IPS-11a (cell line): ENCODE measurements around the gene NTSR1.

Source experiments
- H3K4me3 ChIP-seq: one replicate; pipeline ENCODE4 v1.5.1; 2013; ENCODE audit warnings: low read depth, low read length, control low read depth

The NTSR1 gene

DNA sequence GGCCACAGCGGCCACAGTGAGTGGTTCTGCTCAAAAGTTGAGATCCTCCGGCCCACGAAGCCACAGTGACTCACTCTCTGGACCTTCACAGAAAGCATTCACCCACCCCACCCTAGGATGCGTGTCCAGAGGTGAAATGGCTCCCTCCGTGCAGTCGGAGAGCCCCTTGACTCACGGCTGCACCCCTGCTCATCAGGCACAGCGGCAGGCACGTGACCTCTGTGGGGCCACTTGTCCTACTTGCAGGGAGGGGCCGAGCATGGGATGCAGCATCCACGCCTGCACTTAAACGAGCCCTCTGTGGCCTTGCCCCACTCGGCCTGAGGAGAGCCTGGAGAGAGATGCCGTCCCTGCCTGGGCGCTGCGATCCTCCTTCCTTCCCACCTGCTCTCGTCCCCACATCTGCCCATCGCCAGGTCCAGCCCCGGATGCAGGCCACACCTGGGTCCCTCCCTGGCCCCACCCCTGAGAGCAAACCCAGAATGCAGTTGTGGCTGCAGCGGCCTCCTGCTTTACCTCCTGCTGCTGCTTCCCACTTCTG, 28.7 kb downstream of the NTSR1 start:
- no peak overlapping the region for H3K4me3 ChIP-seq

DNA sequence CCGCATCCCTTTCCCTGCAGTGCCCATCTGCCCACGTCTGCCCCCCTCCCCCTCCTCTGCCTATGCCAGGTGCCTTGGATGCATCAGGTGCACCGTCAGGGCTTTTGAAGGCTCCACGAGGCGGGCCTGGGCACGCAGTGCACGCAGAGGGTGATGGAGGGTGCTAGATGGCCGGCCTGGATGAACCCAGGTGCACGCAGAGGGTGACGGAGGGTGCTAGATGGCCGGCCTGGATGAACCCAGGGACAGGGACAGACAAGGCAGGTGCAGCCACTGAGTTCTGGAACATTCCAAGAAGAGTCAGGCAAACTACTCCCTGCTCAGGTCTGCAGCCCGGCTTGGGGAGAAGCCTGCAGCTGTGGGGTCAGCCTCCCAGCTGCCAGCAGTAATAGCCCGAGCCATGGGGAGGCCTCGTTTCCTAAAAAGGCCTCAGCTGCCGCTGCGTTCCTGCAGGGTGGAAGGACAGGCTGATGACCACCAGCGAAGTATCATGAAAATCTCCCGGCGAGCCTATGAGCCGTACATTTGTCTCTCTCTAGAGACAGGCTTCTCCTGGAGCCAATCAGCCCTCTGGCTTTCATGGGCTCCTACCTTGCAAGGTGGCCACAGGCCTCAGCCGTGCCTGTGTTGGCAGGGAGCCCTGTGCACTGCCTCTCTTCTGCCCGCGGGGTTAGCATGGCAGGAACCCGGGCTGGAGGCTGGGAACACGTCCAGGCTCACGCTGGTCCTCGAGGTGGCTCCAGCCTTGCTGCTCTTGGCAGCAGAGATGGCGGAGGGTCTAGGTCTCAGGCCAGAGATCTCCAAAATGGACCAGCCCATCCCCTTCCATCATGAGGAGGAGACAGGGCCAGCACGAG, 29.6 kb downstream of the NTSR1 start:
- no peak overlapping the region for H3K4me3 ChIP-seq

DNA sequence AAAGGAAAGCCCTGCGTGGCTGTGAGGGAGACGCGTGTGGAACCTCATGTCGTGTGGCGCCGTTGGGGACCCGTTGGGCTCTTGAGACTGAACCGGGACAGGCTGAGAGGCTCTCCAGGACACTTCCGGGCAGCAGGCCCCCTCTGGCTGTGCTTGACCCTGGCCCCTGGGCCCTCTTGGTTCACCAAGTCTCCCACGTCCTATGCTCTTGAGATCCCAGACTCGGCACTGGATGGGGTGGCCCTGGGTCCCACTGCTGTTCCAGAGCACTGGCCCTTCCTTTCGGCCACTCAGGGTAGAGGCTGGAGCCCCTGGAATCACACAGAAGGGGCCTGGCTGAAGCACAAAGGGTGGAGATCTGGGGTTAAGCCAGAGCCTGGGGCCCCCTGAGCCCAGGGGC, 30.4 kb downstream of the NTSR1 start:
- H3K4me3 ChIP-seq: no peak overlapping the region

DNA sequence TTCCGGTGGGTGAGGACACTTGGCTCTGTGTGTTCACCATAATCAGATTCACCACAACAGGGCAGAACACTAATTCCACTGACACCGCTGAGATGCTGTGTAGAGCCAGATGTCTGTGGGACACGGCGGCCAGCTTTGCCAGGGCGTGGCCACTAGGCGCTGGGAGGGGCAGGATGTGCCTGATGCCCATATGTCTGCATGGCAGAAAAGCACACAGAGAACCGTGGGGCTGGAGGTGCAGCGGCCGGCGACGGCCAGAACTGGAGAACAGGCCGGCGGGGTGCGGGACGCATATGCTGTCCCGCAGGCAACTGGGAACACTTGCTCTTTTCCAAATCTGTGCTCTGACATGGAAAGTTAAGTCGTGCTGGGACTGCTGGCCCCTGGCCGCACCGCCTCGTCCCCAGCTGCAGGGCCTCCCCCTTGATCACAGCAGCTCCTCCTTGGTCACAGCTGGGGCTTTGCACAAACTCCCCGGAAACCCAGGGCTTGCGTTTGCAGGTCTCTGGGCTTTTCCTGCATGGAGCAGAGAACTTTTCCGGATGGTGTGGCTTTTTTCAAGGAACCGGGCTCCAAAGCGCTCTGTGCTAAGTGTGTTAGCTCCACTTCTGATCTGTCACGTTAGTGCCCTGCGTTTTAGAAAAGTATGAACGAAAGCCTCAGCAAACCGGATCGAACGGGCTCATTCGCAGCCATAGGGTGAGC, 31.1 kb downstream of the NTSR1 start:
- H3K4me3 ChIP-seq: no peak overlapping the region

DNA sequence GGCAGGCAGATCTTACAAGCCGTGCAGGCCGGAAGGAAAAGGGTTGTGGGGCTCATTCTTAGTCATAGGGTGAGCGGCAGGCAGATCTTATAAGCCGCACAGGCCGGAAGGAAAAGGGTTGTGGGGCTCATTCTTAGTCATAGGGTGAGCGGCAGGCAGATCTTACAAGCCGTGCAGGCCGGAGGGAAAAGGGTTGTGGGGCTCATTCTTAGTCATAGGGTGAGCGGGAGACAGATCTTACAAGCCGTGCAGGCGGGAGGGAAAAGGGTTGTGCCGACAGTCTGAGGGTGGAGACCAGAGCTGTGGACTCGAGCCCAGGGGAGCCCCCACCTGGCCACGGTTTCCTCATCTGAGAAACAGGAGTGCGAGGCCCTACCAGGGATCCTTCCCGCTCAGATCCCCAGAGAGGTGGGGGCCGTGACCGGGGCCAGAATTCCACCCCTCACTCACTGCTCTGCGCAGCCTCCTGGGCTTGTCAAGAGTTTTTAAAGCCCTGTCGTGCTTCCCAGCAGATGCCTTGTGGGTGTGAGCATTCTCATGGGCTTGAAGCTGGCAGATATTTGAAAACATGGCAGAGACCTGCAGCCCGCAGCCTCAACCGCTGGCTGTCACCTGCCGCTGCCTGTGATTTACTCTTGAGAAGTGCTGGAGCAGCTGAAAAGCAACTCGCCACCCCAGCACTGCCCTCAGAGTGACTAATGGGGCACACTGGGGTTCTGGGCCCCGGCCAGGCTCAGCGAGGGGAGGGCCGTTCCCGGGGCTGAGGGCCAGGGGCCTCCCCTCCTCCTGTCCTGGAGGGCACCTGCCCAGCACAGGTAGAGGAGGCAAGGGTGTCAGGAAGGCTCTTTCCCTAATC, 31.9 kb downstream of the NTSR1 start:
- no peak overlapping the region for H3K4me3 ChIP-seq

DNA sequence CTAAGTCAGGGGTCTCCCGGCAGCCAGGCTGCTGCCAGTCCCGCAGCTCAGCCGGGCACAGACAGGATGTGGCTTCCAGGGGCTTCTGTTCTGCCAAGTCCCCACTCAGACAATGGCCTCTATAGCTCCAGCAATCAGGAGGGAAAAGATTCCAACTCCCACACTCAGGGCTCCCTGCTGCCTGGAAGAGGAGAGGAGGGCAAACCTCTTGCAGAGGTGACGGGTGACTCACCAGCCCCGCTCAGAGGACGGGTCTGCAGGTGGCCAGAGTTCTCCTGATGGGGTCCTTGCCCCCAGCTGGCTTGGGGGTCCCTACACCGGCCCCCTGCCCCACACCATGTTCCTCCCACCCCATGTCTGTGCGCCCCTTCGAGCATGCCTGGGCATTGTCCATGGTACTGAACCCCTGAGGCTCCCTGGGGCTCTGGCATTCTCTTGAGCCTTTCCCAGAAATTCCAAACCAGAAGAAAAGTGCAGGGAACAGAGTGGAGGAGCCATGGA, 32.6 kb downstream of the NTSR1 start:
- H3K4me3 ChIP-seq: no peak overlapping the region

DNA sequence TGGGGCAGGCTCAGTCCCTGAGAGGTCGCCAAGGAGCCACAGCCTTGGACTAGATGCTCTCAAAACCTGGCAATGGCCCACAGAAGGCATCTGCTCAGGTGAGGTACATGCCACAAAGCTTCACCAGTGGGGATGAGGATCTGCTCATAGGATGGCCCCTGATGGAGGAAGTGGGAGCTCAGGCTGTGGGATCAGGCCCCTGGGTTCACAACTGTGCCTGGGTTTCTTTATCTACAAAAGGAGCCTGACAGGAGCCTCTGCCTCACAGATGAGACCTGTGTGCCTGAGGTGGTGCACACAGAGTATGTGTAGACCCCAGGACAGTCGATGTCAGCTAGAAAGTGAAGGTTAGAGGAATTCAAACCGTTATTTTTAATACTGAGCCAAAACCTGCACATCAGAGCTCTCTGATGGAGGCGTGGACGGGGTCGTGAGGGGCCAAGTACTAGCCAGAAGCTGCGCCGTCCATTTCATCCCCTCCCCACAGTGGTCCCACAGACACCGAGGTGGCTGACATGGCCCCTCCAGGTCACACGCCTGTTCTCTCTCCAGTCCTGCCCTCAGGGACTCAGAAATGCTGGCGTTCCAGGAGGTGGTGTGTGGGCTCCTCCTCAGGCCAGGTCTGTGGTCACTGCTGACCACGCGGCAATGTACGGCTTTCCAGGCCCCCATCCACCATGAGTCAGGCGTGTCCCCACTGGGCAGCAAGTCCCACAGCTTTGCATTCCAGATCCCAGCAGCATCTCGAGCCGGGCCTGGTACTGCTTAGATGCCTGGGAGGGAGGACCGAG, 33.3 kb downstream of the NTSR1 start:
- H3K4me3 ChIP-seq: no peak overlapping the region

DNA sequence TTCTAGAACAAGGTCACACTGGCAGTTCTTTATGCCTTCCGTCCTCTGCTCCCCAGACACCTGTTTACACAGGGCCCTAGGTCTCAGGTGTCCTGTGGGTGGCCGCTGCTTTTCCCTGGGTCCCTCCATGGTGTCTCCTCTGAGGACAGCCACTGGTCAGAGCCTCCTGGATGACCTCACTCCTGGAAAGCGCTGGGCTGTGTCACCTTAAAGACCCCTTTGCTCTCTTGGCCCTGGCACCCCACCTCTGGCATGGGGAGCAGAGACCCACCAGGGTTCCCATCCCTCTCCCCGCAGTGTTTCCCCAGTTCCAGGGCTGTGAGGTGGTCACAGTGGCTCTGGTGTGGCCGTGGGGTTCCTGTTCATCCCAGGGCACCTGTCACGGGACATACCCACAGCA, 33.9 kb downstream of the NTSR1 start:
- H3K4me3 ChIP-seq: no peak overlapping the region

DNA sequence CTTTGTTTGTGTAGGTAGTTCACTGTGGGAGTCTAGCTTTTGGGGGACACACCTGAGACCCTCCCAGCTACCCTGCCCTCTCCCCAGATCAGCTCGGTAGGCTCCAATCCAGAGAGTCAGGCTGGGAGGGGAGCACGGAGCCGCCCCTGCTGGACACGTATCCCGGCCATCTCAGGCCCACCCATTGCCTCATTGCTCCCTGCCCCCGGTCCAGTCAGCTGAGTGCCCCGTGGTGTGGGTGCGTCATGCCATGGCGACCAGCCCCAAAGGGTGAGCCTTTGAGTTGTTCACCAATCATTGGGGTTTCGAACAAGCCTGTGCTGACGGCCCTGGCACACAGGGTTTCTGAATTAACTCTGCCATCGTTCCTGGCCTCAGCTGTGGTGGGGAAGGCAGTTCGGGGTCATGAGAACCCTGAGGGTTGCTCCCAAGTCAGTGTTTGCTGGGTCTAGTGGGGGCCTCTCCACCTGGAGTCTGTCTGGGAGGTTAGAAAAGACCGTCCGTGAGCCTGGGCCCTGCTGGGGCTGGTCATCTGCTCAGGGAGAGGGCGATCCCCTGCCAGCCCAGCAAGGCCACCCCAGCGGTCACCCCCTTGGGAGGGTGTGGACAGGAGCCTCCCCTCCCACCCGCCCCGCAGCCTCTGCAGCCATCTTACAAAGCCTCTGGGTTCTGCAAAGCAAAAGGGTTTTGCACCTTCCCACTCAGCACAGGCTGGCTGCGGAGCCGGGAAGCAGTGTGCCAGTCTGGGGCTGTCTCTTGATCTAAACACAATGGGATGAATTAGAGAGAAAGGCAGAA, 34.5 kb downstream of the NTSR1 start:
- H3K4me3 ChIP-seq: no peak overlapping the region

DNA sequence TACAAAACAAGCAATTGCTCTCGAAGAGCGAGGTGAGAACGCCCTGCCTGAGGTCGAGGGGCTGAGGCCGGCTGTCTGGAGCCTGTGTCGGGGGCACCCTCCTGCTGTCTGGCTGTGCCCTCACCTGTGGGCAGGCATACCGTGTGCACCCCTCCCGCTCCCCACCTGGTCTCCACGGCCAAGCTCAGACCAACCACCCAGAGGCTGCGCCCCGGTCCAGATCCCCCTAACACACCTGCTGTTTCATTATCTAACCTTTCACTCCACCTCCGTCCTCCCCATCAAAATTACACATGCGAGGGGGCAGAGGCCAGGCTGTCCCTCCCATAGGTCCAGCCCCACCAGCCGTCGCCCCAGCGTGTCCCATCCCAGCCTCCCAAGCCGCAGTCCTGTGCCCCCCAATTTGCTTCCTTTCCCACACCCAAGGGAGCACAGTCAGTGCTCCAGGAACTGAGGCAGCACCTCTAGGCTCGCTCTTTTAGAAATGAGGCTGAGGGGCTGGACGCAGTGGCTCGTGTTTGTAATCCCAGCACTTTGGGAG, 35.2 kb downstream of the NTSR1 start:
- no peak overlapping the region for H3K4me3 ChIP-seq

DNA sequence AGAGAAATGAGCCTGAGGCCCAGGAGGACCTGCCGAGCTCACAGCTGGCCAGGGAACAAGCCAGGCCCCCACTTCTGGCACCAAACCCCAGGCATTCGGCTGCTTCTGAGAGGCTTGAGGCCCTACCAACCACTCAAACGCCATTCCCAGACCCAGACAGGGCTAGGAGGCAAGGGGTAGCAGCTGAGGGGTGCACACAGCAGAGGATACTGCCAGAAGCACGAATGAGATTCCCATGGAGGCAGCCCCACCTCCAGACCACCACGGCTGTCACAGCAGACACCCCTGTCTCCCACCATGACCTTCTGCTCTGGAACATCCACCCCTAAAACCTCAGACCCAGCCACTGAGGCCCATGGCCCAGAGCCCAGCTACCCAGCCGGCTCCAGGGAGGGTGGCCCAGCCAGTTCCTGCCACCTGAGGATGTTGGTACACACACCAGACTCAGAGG, 36.1 kb downstream of the NTSR1 start:
- no peak overlapping the region for H3K4me3 ChIP-seq

DNA sequence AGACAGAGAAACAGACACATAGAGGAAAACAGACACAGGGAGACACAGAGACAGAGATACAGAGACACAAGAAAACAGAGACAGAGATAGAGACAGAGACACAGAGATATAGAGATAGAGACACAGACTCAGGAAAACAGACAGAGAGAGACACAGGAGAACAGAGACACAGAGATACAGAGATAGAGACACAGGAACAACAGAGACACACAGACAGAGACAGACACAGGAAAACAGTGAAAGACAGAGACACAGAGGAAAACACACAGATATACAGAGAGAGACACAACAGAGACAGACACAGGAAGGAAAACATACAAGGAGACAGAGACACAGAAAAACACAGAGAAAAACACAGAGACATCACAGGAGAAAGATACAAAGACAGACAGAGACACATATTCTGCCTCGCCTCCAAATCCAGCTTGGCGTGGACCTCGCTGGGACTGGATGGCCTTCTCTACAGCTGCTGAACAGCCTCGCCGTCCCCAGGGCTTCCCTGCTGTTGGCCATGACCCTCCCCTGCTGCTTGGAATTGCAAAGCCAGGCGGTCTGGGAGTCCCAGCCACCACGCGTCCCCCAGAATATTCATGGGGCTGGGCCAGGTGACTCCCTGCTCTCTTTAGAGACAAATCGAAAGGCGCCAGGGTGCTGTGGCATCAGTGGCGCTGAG, 36.8 kb downstream of the NTSR1 start:
- no peak overlapping the region for H3K4me3 ChIP-seq

DNA sequence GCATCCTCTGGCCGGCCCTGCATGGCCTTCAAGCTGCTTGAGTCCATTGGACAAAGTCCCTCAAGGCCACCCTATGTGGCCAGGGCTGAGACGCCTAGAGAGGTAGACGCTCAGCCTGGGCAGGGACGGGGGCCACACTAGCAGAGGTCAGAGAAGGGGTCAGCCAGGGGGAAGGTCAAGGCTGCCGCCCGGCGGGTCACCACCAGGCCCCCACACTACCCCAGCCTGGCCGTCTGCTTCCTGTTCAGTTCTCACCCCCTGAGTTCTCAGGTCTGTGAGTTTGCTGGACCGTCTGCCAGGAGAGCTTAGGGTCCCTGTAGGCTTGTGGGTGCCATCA, 37.3 kb downstream of the NTSR1 start:
- no peak overlapping the region for H3K4me3 ChIP-seq

DNA sequence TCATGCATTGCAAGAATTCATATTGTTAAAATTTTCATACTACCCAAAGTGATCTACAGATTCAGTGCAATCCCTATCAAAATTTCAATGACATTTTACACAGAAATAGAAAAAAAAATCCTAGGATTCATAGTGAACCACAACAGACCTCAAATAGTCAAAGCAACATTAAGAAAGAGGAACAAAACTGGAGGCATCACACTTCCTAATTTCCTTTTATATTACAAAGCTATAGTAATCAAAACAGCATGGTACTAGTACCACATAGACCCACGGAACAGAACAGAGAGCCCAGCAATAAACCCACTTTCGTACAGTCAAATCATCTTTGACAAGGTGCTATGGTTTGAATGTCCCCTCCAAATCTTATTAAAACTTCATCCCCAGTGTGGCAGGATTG, 39.7 kb downstream of the NTSR1 start:
- H3K4me3 ChIP-seq: no peak overlapping the region

DNA sequence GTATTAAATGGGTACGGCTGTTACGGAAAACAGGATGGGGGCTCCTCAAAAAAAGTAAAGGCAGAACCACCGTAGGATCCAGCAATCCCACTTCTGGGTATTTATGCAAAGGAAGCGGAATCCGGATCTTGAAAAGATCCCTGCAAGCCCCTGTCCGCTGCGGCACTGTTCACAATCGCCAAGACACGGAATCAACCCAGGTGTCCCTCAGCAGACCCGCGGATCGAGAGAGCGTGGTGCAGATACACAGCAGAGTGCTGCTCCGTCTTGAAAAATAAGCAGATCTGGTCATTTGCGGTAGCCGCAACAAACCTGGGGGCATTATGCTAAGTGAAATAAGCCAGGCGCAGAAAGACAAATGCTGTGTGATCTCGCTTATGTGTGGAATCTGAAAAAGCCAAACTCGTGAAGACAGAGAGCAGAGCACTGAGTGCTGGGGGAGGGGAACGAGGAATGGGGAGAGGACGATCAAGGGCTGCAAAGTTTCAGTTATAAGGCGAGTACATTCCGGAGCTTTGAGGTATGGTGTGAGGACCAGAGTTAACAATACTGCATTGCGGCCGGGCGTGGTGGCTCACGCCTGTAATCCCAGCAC, 41.3 kb downstream of the NTSR1 start:
- no peak overlapping the region for H3K4me3 ChIP-seq

DNA sequence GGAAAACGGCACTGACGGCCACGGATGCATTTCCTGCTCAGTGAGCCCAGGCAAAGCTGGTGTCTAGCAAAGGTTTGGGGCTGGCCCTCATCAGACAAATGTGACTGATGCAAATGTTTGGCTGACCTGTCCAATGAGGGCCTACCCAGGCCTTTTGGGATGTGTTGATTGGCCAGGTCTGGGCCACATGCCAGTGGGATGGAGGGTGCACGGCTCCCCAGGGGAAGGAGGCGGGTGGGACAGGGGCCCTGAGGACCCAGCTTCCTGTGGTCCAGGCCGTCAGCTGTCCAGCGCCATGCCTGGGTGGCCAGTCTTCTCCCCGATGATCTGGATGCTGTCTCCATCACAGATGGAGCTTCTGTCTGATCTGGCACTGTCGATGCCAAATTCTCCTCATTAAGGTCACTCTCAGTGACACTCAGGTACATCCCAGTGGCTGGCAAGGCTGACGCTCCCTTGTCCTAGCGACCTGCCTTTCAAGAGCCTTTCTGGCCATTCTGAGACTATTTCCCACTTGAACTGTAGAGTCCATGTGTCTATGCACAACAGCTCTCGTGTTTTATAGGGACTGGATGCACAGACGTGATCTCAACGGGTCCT, 43.0 kb downstream of the NTSR1 start:
- H3K4me3 ChIP-seq: no peak overlapping the region

DNA sequence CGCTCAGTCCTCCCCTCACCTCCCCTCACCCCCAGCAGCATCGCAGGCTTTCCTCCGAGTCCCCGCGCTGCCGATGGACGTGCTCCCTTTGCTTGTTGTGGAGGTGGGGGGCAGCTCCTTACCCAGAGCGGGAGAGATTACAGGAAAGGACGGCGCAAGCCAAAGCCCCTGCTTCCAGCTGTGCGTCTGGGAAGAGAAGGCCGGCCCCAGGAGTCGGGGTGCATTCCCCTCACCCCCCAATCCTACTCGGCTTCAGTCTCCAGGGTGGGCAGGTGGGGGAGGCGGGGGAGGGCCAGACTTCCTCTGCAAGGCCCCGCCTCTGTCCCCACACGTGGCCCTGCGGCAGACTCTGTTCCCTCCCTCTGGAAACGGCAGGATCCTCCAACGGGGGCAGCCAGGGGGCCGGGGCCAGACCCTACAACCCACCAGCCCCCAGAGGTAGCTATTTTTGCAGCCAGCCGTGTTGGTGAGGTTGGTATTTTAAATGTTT, 43.6 kb downstream of the NTSR1 start:
- H3K4me3 ChIP-seq: no peak overlapping the region
